Thoracic aorta (tissue), 2 donors: ENCODE data around the gene MORN2. TPM values are rescaled to one million over a fixed set of nuclear protein-coding genes. Genes with fewer than 3 reads are reported as not detected.
"Not testable (repeated sequence)": the region's sequence is repeated elsewhere in the genome, so short reads cannot be mapped to it uniquely, and the experiment has no call there.

ENCODE experiments used
- ATAC-seq: fragments of 150-250 bp; one replicate; pipeline ENCODE4 v1.8.0; 2017; ENCODE audit warnings: low read depth; ENCODE audit not compliant: insufficient number of reproducible peaks, low FRiP score
- DNase-seq: peaks from one replicate; pipeline ENCODE4 v3.0.0-alpha.2; 2020; ENCODE audit warnings: low spot score
- H3K27ac ChIP-seq, 2 donors: fragments of 200-600 bp; sonication (generic); 1 replicate in 1 of 2; 2 replicates in 1 of 2; pipeline ENCODE4 v1.5.1; 2016; ENCODE audit warnings: mild to moderate bottlenecking in 2 of 2, moderate library complexity in 2 of 2
- H3K27me3 ChIP-seq: fragments of 200-600 bp; sonication (generic); replicated peaks from 2 replicates; pipeline ENCODE4 v1.6.0; 2016; ENCODE audit warnings: mild to moderate bottlenecking; ENCODE audit not compliant: insufficient read depth
- H3K36me3 ChIP-seq: fragments of 200-600 bp; sonication (generic); one replicate; pipeline ENCODE4 v1.5.1; 2016
- H3K4me1 ChIP-seq, 2 donors: fragments of 200-600 bp; sonication (generic); 1 replicate in 1 of 2; 2 replicates in 1 of 2; pipeline versions ENCODE4 v1.5.1 to v1.6.0; 2016; ENCODE audit warnings: low read depth in 2 of 2, mild to moderate bottlenecking in 1 of 2; ENCODE audit not compliant: control insufficient read depth in 1 of 2
- H3K4me3 ChIP-seq: fragments of 200-600 bp; sonication (generic); 2 replicates; pipeline ENCODE4 v1.5.1; 2016; ENCODE audit warnings: mild to moderate bottlenecking
- H3K9me3 ChIP-seq: fragments of 200-600 bp; sonication (generic); 2 replicates; pipeline ENCODE4 v1.5.1; 2016
- CTCF ChIP-seq: fragments of 200-600 bp; sonication (generic); IDR thresholded peaks from one replicate; pipeline ENCODE4 v1.5.1; 2019; ENCODE audit warnings: antibody characterized with exemption
- total RNA-seq, 2 donors: library from RNA; depleted of rRNA; stranded (reverse); fragments of >200 nt; gene quantifications; one replicate each; pipeline versions ENCODE4 v1.1.0 to v1.2.3, GENCODE V29; 2016

The MORN2 gene
- 10 to 100 TPM in 1 of 2 donors, 1 to 10 TPM in 1; 3.4 to 15.5 TPM for total RNA-seq

- TF ChIP-seq CTCF: no peak
- ATAC-seq (peak; percentile 74), DNase-seq (peak; percentile 67)
- peak within 1 kb of the TSS; percentile 79 for H3K4me3 ChIP-seq
- peak within 1 kb of the TSS; percentile 24 to 48 for H3K27ac ChIP-seq
- H3K9me3 ChIP-seq: no peaks in the 10 kb centered on the region
- H3K4me1 ChIP-seq: peaks cover 5 to 15% of the 10 kb centered on the region in 2 donors
- peaks cover 4% of the 10 kb centered on the region for H3K36me3 ChIP-seq
- H3K27me3 ChIP-seq: no peaks in the 10 kb centered on the region
Observed at GRCh38 chr2:38875576-38876367, at the start of gene MORN2, which contains the start of gene DHX57. TSS of gene MORN2 (plus strand) at chr2:38875976. TSS of gene DHX57 (minus strand) at chr2:38875934. CDS start at chr2:38868405, 7,529 bp downstream.

- H3K4me1 ChIP-seq, H3K4me3 ChIP-seq, H3K27ac ChIP-seq, H3K27me3 ChIP-seq, H3K9me3 ChIP-seq, ATAC-seq, DNase-seq: not testable (repeated sequence)
- peaks cover 24% of the 10 kb centered on the region for H3K36me3 ChIP-seq
Observed at GRCh38 chr2:38827539-38828145, 48.1 kb upstream of the MORN2 start.

- no peak for DNase-seq
- H3K36me3 ChIP-seq: peaks cover 20% of the 10 kb centered on the region
- H3K27me3 ChIP-seq: no peaks in the 10 kb centered on the region
- no peaks in the 10 kb centered on the region for H3K4me1 ChIP-seq
- TF ChIP-seq CTCF: no peak
- no peak overlapping the region for H3K4me3 ChIP-seq
- ATAC-seq: no peak
- H3K27ac ChIP-seq: no peak overlapping the region
- no peaks in the 10 kb centered on the region for H3K9me3 ChIP-seq
Observed at GRCh38 chr2:38828460-38828859, 47.3 kb upstream of the MORN2 start.

- Histone ChIP-seq H3K4me3 (no peak overlapping the region), H3K27ac (no peak overlapping the region), H3K27me3 (no peaks in the 10 kb centered on the region), H3K9me3 (no peaks in the 10 kb centered on the region), H3K4me1 (no peaks in the 10 kb centered on the region), H3K36me3 (peaks cover 15% of the 10 kb centered on the region)
- ATAC-seq (no peak), DNase-seq (no peak)
- no peak for TF ChIP-seq CTCF
Observed at GRCh38 chr2:38829971-38830370, 45.8 kb upstream of the MORN2 start.

GRCh38 chr2:38830526-38831159, 45.1 kb upstream of the MORN2 start:
- Histone ChIP-seq H3K4me1 (no peaks in the 10 kb centered on the region), H3K36me3 (peaks cover 12% of the 10 kb centered on the region), H3K27ac (no peak overlapping the region), H3K27me3 (no peaks in the 10 kb centered on the region), H3K9me3 (no peaks in the 10 kb centered on the region), H3K4me3 (no peak overlapping the region)
- TF ChIP-seq CTCF: no peak
- ATAC-seq (no peak), DNase-seq (no peak)
